Calu3 (cell line): ENCODE data around the gene HRH2. TPM values are rescaled to one million over a fixed set of nuclear protein-coding genes. Genes with fewer than 3 reads are reported as not detected.

Experiments
- BruUV-seq: library from RNA; stranded (reverse); fragments of 400-500 nt; replicated peaks from 2 replicates; lab custom pipeline; 2021; lab: Mats Ljungman, UMichigan
- CTCF ChIA-PET: fragments of 300-600 bp; sonication (Branson Sonifier 250); formaldehyde crosslinking; loops from one replicate; lab custom pipeline; 2022; ENCODE audit warnings: antibody characterized with exemption; lab: Charles Lee
- DNase-seq: peaks from one replicate; pipeline ENCODE4 v3.0.0; 2022
- H3K27ac Mint-ChIP-seq: one replicate; pipeline ENCODE4 v1.8.0; 2022; ENCODE audit warnings: mixed read lengths; ENCODE audit not compliant: unreplicated experiment
- H3K27me3 Mint-ChIP-seq: one replicate; pipeline ENCODE4 v1.8.0; 2022; ENCODE audit warnings: mixed read lengths; ENCODE audit not compliant: unreplicated experiment
- H3K36me3 Mint-ChIP-seq: one replicate; pipeline ENCODE4 v1.8.0; 2022; ENCODE audit warnings: mild to moderate bottlenecking, moderate library complexity, mixed read lengths; ENCODE audit not compliant: insufficient read depth, unreplicated experiment
- H3K4me1 Mint-ChIP-seq: one replicate; pipeline ENCODE4 v1.8.0; 2022; ENCODE audit warnings: mild to moderate bottlenecking, low read depth, mixed read lengths; ENCODE audit not compliant: unreplicated experiment
- H3K4me3 Mint-ChIP-seq: one replicate; pipeline ENCODE4 v1.8.0; 2022; ENCODE audit warnings: mild to moderate bottlenecking, low read depth, moderate library complexity, mixed read lengths; ENCODE audit not compliant: unreplicated experiment
- H3K9me3 Mint-ChIP-seq: one replicate; pipeline ENCODE4 v1.8.0; 2022; ENCODE audit warnings: low read depth, mixed read lengths; ENCODE audit not compliant: unreplicated experiment
- intact Hi-C: fragments of 100-400 bp; cut with micrococcal nuclease; formaldehyde crosslinking; loops from one replicate; pipeline ENCODE4 v1.10.0; 2022; ENCODE audit not compliant: unreplicated experiment
- total RNA-seq: library from RNA; stranded (reverse); gene quantifications from 2 replicates; pipeline ENCODE4 v1.2.3, GENCODE V29; 2022
- TF ChIP-seq, protein P1 (sequence below): fragments of 200-600 bp; IDR thresholded peaks from one replicate; pipeline ENCODE4 v1.8.0; 2022; ENCODE audit warnings: antibody characterized with exemption; ENCODE audit not compliant: unreplicated experiment

HRH2 gene
- total RNA-seq, 1 experiment from 2014 or later = not detected

- Mint-ChIP-seq H3K27ac (no peak overlapping the region), H3K36me3 (no peaks in the 10 kb centered on the region), H3K9me3 (peaks cover 4% of the 10 kb centered on the region), H3K4me3 (no peak overlapping the region), H3K4me1 (no peaks in the 10 kb centered on the region), H3K27me3 (peaks cover 53% of the 10 kb centered on the region)
- TF ChIP-seq, protein P1, sequence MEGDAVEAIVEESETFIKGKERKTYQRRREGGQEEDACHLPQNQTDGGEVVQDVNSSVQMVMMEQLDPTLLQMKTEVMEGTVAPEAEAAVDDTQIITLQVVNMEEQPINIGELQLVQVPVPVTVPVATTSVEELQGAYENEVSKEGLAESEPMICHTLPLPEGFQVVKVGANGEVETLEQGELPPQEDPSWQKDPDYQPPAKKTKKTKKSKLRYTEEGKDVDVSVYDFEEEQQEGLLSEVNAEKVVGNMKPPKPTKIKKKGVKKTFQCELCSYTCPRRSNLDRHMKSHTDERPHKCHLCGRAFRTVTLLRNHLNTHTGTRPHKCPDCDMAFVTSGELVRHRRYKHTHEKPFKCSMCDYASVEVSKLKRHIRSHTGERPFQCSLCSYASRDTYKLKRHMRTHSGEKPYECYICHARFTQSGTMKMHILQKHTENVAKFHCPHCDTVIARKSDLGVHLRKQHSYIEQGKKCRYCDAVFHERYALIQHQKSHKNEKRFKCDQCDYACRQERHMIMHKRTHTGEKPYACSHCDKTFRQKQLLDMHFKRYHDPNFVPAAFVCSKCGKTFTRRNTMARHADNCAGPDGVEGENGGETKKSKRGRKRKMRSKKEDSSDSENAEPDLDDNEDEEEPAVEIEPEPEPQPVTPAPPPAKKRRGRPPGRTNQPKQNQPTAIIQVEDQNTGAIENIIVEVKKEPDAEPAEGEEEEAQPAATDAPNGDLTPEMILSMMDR = no peak
- intact Hi-C loops = no loop called here
- DNase-seq = no peak
- BruUV-seq = no TSS peak
- CTCF ChIA-PET = no interaction called here
Observed at GRCh38 chr5:175655411-175655810, 2.5 kb upstream of the HRH2 start.

GRCh38 chr5:175656966-175657365, 905 bp upstream of the HRH2 start:
- TF ChIP-seq, protein P1 = no peak
- Mint-ChIP-seq H3K27me3 (peaks cover 53% of the 10 kb centered on the region), H3K4me1 (no peaks in the 10 kb centered on the region), H3K9me3 (no peaks in the 10 kb centered on the region), H3K27ac (no peak overlapping the region), H3K36me3 (no peaks in the 10 kb centered on the region), H3K4me3 (no peak overlapping the region)
- CTCF ChIA-PET = interaction anchor here (0.6 kb wide), 1 partner anchor 100 kb away, joined by 3 read pairs; no protein-coding TSS in a partner anchor
- no peak for DNase-seq
- intact Hi-C loops = no loop called here
- no TSS peak for BruUV-seq

- intact Hi-C loops = no loop called here
- Mint-ChIP-seq H3K27me3 (peaks cover 49% of the 10 kb centered on the region), H3K9me3 (no peaks in the 10 kb centered on the region), H3K27ac (no peak overlapping the region), H3K36me3 (no peaks in the 10 kb centered on the region), H3K4me3 (no peak overlapping the region), H3K4me1 (no peaks in the 10 kb centered on the region)
- DNase-seq = no peak
- no TSS peak for BruUV-seq
- CTCF ChIA-PET = no interaction called here
- TF ChIP-seq, protein P1 = no peak
Observed at GRCh38 chr5:175658299-175659145, 651 bp downstream of the HRH2 start.

GRCh38 chr5:175659546-175660253, 1.8 kb downstream of the HRH2 start:
- no peaks in the 10 kb centered on the region for H3K4me1 Mint-ChIP-seq

More at GRCh38 chr5:175659546-175660253, 1.8 kb downstream of the HRH2 start:
- H3K27me3 Mint-ChIP-seq = peaks cover 49% of the 10 kb centered on the region
- BruUV-seq = no TSS peak
- no peaks in the 10 kb centered on the region for H3K9me3 Mint-ChIP-seq
- no peak overlapping the region for H3K4me3 Mint-ChIP-seq
- intact Hi-C loops = no loop called here
- DNase-seq = no peak
- CTCF ChIA-PET = no interaction called here
- TF ChIP-seq, protein P1 = no peak
- no peaks in the 10 kb centered on the region for H3K36me3 Mint-ChIP-seq
- no peak overlapping the region for H3K27ac Mint-ChIP-seq
